Mesendoderm (in vitro differentiated cells): ENCODE data around the gene ELANE.

Experiments
- DNase-seq: peaks from one replicate; pipeline ENCODE4 v3.0.0; 2013
- H2AK5ac ChIP-seq: 2 replicates; pipeline ENCODE4 v1.6.1; 2013; ENCODE audit warnings: low read length, inconsistent platforms
- H2BK120ac ChIP-seq: 2 replicates; pipeline ENCODE4 v1.6.1; 2013; ENCODE audit warnings: low read depth, mild to moderate bottlenecking, low read length, moderate library complexity, mixed read lengths
- H2BK15ac ChIP-seq: replicated peaks from 2 replicates; pipeline ENCODE4 v1.6.1; 2013; ENCODE audit warnings: low read depth, mild to moderate bottlenecking, moderate library complexity
- H2BK5ac ChIP-seq: 2 replicates; pipeline ENCODE4 v1.6.1; 2013; ENCODE audit warnings: low read length, inconsistent platforms
- H3K18ac ChIP-seq: 2 replicates; pipeline ENCODE4 v1.6.1; 2013; ENCODE audit warnings: mild to moderate bottlenecking, low read length, mixed read lengths
- H3K23ac ChIP-seq: one replicate; pipeline ENCODE4 v1.6.1; 2013; ENCODE audit warnings: low read length
- H3K27ac ChIP-seq: 2 replicates; pipeline ENCODE4 v1.5.1; 2013; ENCODE audit warnings: low read depth, mild to moderate bottlenecking, inconsistent platforms, low read length, moderate library complexity
- H3K27me3 ChIP-seq: 2 replicates; pipeline ENCODE4 v1.6.1; 2013; ENCODE audit warnings: low read length, control low read depth, mild to moderate bottlenecking, inconsistent platforms; ENCODE audit not compliant: insufficient read depth, poor library complexity
- H3K36me3 ChIP-seq: 2 replicates; pipeline ENCODE4 v1.6.1; 2013; ENCODE audit warnings: low read length, inconsistent platforms; ENCODE audit not compliant: control insufficient read depth, insufficient read depth
- H3K4ac ChIP-seq: one replicate; pipeline ENCODE4 v1.6.1; 2013; ENCODE audit warnings: low read depth, mild to moderate bottlenecking, low read length, moderate library complexity
- H3K4me1 ChIP-seq: 2 replicates; pipeline ENCODE4 v1.6.1; 2013; ENCODE audit warnings: low read depth, low read length, inconsistent platforms; ENCODE audit not compliant: control insufficient read depth
- H3K4me2 ChIP-seq: 2 replicates; pipeline ENCODE4 v1.6.1; 2013; ENCODE audit warnings: low read length
- H3K4me3 ChIP-seq: 2 replicates; pipeline ENCODE4 v1.5.1; 2013; ENCODE audit warnings: mild to moderate bottlenecking, low read length
- H3K56ac ChIP-seq: one replicate; pipeline ENCODE4 v1.6.1; 2013; ENCODE audit warnings: low read length
- H3K79me1 ChIP-seq: 2 replicates; pipeline ENCODE4 v1.6.1; 2013; ENCODE audit warnings: low read length, inconsistent platforms
- H3K79me2 ChIP-seq: 2 replicates; pipeline ENCODE4 v1.6.1; 2013; ENCODE audit warnings: mild to moderate bottlenecking, low read length; ENCODE audit not compliant: control insufficient read depth, insufficient read depth
- H3K9ac ChIP-seq: 2 replicates; pipeline ENCODE4 v1.6.1; 2013; ENCODE audit warnings: low read length, inconsistent platforms
- H4K5ac ChIP-seq: one replicate; pipeline ENCODE4 v1.6.1; 2013; ENCODE audit warnings: low read length
- H4K8ac ChIP-seq: one replicate; pipeline ENCODE4 v1.6.1; 2013; ENCODE audit warnings: low read depth, mild to moderate bottlenecking, control low read depth, low read length, moderate library complexity
- WGBS: extraction: QIAGEN DNeasy Blood & Tissue Kit; methylation state at CpG from one replicate; pipeline ENCODE4 v1.1.7; 2013; ENCODE audit warnings: low lambda C conversion rate, missing lambda C conversion rate; ENCODE audit not compliant: insufficient coverage; ENCODE audit errors: extremely low coverage; 5-methylcytosine and 5-hydroxymethylcytosine counted together

Gene ELANE

DNA sequence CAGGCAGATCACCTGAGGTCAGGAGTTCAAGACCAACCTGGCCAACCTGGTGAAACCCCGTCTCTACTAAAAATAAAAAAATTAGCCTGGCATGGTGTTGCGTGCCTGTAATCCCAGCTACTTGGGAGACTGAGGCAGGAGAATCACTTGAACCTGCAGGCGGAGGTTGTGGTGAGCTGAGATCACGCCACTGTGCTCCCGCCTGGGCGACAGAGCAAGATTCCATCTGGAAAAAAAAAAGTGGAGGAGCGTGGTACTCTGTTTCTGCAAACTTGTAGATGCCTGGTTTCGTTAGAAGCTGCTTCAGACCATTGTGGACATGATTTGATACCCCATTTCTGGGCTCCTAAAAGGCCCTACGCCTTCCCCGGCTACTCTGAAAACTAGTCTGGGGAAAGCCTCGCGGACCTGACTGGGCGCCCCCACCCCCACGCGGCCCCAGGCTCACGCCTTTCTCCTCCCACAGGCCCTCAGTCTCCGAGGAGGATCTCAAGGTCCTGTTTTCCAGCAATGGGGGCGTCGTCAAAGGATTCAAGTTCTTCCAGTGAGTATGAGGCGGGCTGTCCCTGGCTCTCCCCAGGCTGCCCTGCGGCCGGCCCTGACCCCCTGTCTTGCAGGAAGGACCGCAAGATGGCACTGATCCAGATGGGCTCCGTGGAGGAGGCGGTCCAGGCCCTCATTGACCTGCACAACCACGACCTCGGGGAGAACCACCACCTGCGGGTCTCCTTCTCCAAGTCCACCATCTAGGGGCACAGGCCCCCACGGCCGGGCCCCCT lies 41.8 kb upstream of the ELANE start:
- no CpG with 5 or more reads among the region's 30 CpGs for WGBS
- Histone ChIP-seq H3K79me2 (peaks cover 25% of the 10 kb centered on the region), H3K23ac (no peak overlapping the region), H2BK15ac (no peak overlapping the region), H2BK5ac (no peak overlapping the region), H4K5ac (no peak overlapping the region), H2AK5ac (no peak overlapping the region), H3K18ac (no peak overlapping the region), H4K8ac (no peak overlapping the region), H3K56ac (no peak overlapping the region), H3K27me3 (no peaks in the 10 kb centered on the region), H3K4me1 (no peaks in the 10 kb centered on the region), H3K9ac (no peak overlapping the region), H3K36me3 (peaks cover 39% of the 10 kb centered on the region), H3K4me3 (no peak overlapping the region), H3K79me1 (peaks cover 13% of the 10 kb centered on the region), H3K27ac (no peak overlapping the region), H3K4me2 (no peak overlapping the region), H3K4ac (no peak overlapping the region), H2BK120ac (no peak overlapping the region)
- no peak for DNase-seq

DNA sequence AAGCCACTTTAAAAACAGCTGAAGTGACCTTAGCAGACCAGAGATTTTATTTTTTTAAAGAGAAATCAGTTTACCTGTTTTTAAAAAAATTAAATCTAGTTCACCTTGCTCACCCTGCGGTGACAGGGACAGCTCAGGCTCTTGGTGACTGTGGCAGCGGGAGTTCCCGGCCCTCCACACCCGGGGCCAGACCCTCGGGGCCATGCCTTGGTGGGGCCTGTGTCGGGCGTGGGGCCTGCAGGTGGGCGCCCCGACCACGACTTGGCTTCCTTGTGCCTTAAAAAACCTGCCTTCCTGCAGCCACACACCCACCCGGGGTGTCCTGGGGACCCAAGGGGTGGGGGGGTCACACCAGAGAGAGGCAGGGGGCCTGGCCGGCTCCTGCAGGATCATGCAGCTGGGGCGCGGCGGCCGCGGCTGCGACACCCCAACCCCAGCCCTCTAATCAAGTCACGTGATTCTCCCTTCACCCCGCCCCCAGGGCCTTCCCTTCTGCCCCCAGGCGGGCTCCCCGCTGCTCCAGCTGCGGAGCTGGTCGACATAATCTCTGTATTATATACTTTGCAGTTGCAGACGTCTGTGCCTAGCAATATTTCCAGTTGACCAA lies 41.1 kb upstream of the ELANE start:
- WGBS, result no CpG with 5 or more reads among the region's 25 CpGs
- Histone ChIP-seq H3K4me1 (no peaks in the 10 kb centered on the region), H3K79me1 (peaks cover 13% of the 10 kb centered on the region)

DNA sequence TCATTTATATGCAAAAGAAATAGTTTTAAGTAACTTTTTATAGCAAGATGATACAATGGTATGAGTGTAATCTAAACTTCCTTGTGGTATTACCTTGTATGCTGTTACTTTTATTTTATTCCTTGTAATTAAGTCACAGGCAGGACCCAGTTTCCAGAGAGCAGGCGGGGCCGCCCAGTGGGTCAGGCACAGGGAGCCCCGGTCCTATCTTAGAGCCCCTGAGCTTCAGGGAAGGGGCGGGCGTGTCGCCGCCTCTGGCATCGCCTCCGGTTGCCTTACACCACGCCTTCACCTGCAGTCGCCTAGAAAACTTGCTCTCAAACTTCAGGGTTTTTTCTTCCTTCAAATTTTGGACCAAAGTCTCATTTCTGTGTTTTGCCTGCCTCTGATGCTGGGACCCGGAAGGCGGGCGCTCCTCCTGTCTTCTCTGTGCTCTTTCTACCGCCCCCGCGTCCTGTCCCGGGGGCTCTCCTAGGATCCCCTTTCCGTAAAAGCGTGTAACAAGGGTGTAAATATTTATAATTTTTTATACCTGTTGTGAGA lies 40.5 kb upstream of the ELANE start:
- Histone ChIP-seq H2AK5ac (no peak overlapping the region), H3K4me3 (no peak overlapping the region), H4K8ac (no peak overlapping the region), H3K4me1 (no peaks in the 10 kb centered on the region), H4K5ac (no peak overlapping the region), H3K56ac (no peak overlapping the region), H2BK120ac (no peak overlapping the region), H3K27me3 (no peaks in the 10 kb centered on the region), H3K79me1 (peaks cover 11% of the 10 kb centered on the region), H3K79me2 (peaks cover 14% of the 10 kb centered on the region), H2BK15ac (no peak overlapping the region), H3K27ac (no peak overlapping the region), H3K23ac (no peak overlapping the region), H3K9ac (no peak overlapping the region), H2BK5ac (no peak overlapping the region), H3K36me3 (peaks cover 29% of the 10 kb centered on the region), H3K4ac (no peak overlapping the region), H3K18ac (no peak overlapping the region), H3K4me2 (no peak overlapping the region)
- no peak for DNase-seq
- no CpG with 5 or more reads among the region's 20 CpGs for WGBS

More for the DNA sequence above, 41.1 kb upstream of the ELANE start:
- H3K18ac ChIP-seq, result no peak overlapping the region
- H3K9ac ChIP-seq, result no peak overlapping the region
- H3K4me3 ChIP-seq, result no peak overlapping the region
- H3K27ac ChIP-seq, result no peak overlapping the region
- H3K36me3 ChIP-seq, result peaks cover 33% of the 10 kb centered on the region
- H4K8ac ChIP-seq, result no peak overlapping the region
- no peak overlapping the region for H3K56ac ChIP-seq
- no peaks in the 10 kb centered on the region for H3K27me3 ChIP-seq
- H2BK5ac ChIP-seq, result no peak overlapping the region
- peaks cover 17% of the 10 kb centered on the region for H3K79me2 ChIP-seq
- H4K5ac ChIP-seq, result no peak overlapping the region
- no peak overlapping the region for H2AK5ac ChIP-seq
- no peak overlapping the region for H2BK15ac ChIP-seq
- no peak overlapping the region for H3K4me2 ChIP-seq
- no peak overlapping the region for H3K23ac ChIP-seq
- no peak for DNase-seq
- H2BK120ac ChIP-seq, result no peak overlapping the region
- no peak overlapping the region for H3K4ac ChIP-seq

DNA sequence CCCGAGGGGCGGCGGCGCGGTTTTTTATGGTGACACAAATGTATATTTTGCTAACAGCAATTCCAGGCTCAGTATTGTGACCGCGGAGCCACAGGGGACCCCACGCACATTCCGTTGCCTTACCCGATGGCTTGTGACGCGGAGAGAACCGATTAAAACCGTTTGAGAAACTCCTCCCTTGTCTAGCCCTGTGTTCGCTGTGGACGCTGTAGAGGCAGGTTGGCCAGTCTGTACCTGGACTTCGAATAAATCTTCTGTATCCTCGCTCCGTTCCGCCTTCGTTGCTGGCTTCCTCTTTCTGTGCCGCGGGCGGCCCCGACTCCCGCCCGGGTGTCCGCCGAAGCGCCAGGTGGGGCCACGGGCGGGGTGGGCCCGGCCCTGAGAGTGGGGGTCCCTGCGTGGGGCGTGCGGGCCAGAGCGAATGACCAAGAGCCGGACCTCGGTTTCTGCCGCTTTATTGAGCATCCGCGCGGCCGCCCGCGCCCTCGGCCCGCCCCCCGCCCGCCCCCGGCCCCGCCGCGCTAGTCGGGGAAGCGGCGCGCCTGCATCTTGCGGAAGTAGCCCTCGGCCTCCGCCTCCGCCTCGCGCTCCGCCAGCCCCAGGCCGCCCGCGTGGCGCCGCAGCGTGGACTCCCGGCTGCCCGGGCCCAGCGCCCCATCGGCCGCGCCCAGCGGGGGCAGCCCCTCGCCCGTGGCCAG lies 39.9 kb upstream of the ELANE start:
- Histone ChIP-seq H4K5ac (no peak overlapping the region), H3K36me3 (peaks cover 23% of the 10 kb centered on the region), H2BK5ac (no peak overlapping the region), H3K9ac (no peak overlapping the region), H3K4me2 (no peak overlapping the region), H3K79me1 (peaks cover 6% of the 10 kb centered on the region), H3K23ac (no peak overlapping the region), H3K18ac (no peak overlapping the region), H2BK120ac (no peak overlapping the region), H2BK15ac (no peak overlapping the region), H3K27ac (no peak overlapping the region), H3K79me2 (peaks cover 8% of the 10 kb centered on the region), H3K4ac (no peak overlapping the region), H3K4me3 (no peak overlapping the region), H3K56ac (no peak overlapping the region), H2AK5ac (no peak overlapping the region), H3K27me3 (no peaks in the 10 kb centered on the region), H4K8ac (no peak overlapping the region), H3K4me1 (no peaks in the 10 kb centered on the region)
- WGBS, result no CpG with 5 or more reads among the region's 80 CpGs
- no peak for DNase-seq

DNA sequence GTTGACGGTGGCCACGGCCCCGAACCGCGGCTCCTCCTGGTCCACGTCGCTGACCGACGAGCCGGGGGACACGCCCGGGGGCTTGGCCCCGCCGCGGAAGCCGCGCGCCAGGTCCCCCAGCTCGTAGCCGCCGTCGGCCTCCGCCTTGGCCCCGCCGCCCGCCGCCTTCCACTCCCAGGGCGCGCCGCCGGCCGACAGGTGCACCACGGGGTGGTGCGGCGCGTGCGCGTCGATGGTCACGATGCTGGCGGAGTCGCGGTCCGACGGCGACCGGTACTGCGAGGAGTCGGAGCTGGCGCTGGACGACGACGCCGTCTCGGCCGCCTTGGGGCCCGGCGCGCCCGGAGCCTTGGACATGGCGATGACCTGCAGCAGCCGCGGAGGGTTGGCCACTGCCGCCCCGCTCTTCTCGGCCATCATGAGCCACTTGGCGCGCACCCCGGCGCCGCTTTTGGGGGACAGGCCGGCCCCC lies 39.3 kb upstream of the ELANE start:
- Histone ChIP-seq H3K79me2 (peaks cover 2% of the 10 kb centered on the region), H3K36me3 (peaks cover 19% of the 10 kb centered on the region), H3K4ac (no peak overlapping the region), H4K8ac (no peak overlapping the region), H3K4me3 (no peak overlapping the region), H2BK120ac (no peak overlapping the region), H3K27me3 (no peaks in the 10 kb centered on the region), H3K27ac (no peak overlapping the region), H3K18ac (no peak overlapping the region), H2BK5ac (no peak overlapping the region), H2BK15ac (no peak overlapping the region), H3K4me2 (no peak overlapping the region), H3K56ac (no peak overlapping the region), H3K79me1 (peaks cover 2% of the 10 kb centered on the region), H3K23ac (no peak overlapping the region), H3K4me1 (no peaks in the 10 kb centered on the region), H2AK5ac (no peak overlapping the region), H3K9ac (no peak overlapping the region), H4K5ac (no peak overlapping the region)
- WGBS, result no CpG with 5 or more reads among the region's 72 CpGs
- DNase-seq, result no peak
